HCT116 (cell line): Measurements from ENCODE around the gene AGAP1. TPM values are rescaled to one million over a fixed set of nuclear protein-coding genes. Genes with fewer than 3 reads are reported as not detected.

Experiments
- ATAC-seq: fragments of 200-7000 bp; cut with Tn5 transposase; 2 replicates; pipeline ENCODE4 v1.9.1; 2020; ENCODE audit warnings: mild to moderate bottlenecking, moderate library complexity
- BruUV-seq: library from RNA; stranded (reverse); fragments of 400-500 nt; replicated peaks from 2 replicates; lab custom pipeline; 2021; lab: Mats Ljungman, UMichigan
- CTCF ChIA-PET: fragments of 300-600 bp; sonication (Branson Sonifier 250); formaldehyde crosslinking; loops from one replicate; lab custom pipeline; 2021; ENCODE audit warnings: antibody characterized with exemption; lab: Charles Lee
- POLR2A ChIA-PET: fragments of 300-600, 350-600 bp; sonication (Branson Sonifier 250); formaldehyde crosslinking; loops from one replicate; lab custom pipeline; 2021; ENCODE audit warnings: antibody characterized with exemption; lab: Charles Lee
- RAD21 ChIA-PET, 2 experiments: fragments of 300-600 bp; sonication (Branson Sonifier 250); formaldehyde crosslinking; loops; one replicate each; lab custom pipeline; 2023; ENCODE audit warnings: low total read pairs in 2 of 2; ENCODE audit not compliant: uncharacterized antibody in 2 of 2, unreplicated experiment in 2 of 2, low non-redundant PET in 1 of 2; lab: Charles Lee
- DNase-seq: peaks from one replicate; pipeline ENCODE4 v3.0.0-alpha.2; 2010; ENCODE audit warnings: low read depth, low spot score
- H2AFZ ChIP-seq: fragments of 200-600 bp; shearing (Covaris generic), sonication (generic); 2 replicates; pipeline ENCODE4 v1.6.1; 2017; ENCODE audit warnings: low read depth, mixed run types, mixed read lengths, antibody characterized with exemption, low read length; ENCODE audit not compliant: poor library complexity, severe bottlenecking
- H3K27ac ChIP-seq: 2 replicates; pipeline ENCODE4 v1.5.1; 2012; ENCODE audit warnings: low read depth, low read length
- H3K27me3 ChIP-seq: fragments of 200-600 bp; sonication (generic); 2 replicates; pipeline ENCODE4 v1.6.1; 2016; ENCODE audit warnings: mixed run types, low read length, mixed read lengths; ENCODE audit not compliant: insufficient read depth
- H3K36me3 ChIP-seq, 2 experiments: fragments of 200-500 bp in 1 of 2; fragments of 200-600 bp in 1 of 2; sonication (Bioruptor generic) in 1 of 2; sonication (generic) in 1 of 2; 2 replicates each; pipeline versions ENCODE4 v1.5.1 to v1.6.1; 2014 to 2016; ENCODE audit warnings: low read length in 2 of 2, inconsistent platforms in 1 of 2, mixed read lengths in 1 of 2, mixed run types in 1 of 2; ENCODE audit not compliant: insufficient read depth in 2 of 2, control insufficient read depth in 1 of 2
- H3K4me1 ChIP-seq, 2 experiments: fragments of 200-600 bp in 1 of 2; sonication (generic) in 1 of 2; 2 replicates each; pipeline versions ENCODE4 v1.5.1 to v1.6.1; 2012 to 2017; ENCODE audit warnings: low read length in 2 of 2, inconsistent platforms in 1 of 2, mild to moderate bottlenecking in 1 of 2, mixed read lengths in 1 of 2, mixed run types in 1 of 2, moderate library complexity in 1 of 2; ENCODE audit not compliant: insufficient read depth in 2 of 2, control insufficient read depth in 1 of 2
- H3K4me2 ChIP-seq: fragments of 200-600 bp; sonication (generic); 2 replicates; pipeline ENCODE4 v1.6.1; 2017; ENCODE audit warnings: mixed run types, low read length, mixed read lengths
- H3K4me3 ChIP-seq, 2 experiments: fragments of 200-600 bp in 1 of 2; sonication (generic) in 1 of 2; replicated peaks in 1 of 2; 2 replicates each; pipeline ENCODE4 v1.5.1; 2011 to 2016; ENCODE audit warnings: low read length in 2 of 2, control low read depth in 1 of 2, low read depth in 1 of 2, mild to moderate bottlenecking in 1 of 2, mixed read lengths in 1 of 2, mixed run types in 1 of 2
- H3K79me2 ChIP-seq: fragments of 200-600 bp; sonication (generic); 2 replicates; pipeline ENCODE4 v1.6.1; 2017; ENCODE audit warnings: mild to moderate bottlenecking, mixed run types, low read length, moderate library complexity, mixed read lengths; ENCODE audit not compliant: insufficient read depth
- H3K9ac ChIP-seq: fragments of 200-600 bp; sonication (generic); 2 replicates; pipeline ENCODE4 v1.6.1; 2016; ENCODE audit warnings: low read length, mixed read lengths
- H3K9me2 ChIP-seq: fragments of 200-600 bp; sonication (generic), shearing (Covaris generic); 2 replicates; pipeline ENCODE4 v1.6.1; 2017; ENCODE audit warnings: mixed run types, mild to moderate bottlenecking, moderate library complexity; ENCODE audit not compliant: insufficient read depth
- H3K9me3 ChIP-seq, 2 experiments: fragments of 200-500 bp in 1 of 2; fragments of 200-600 bp in 1 of 2; sonication (Bioruptor generic) in 1 of 2; sonication (generic) in 1 of 2; 2 replicates each; pipeline ENCODE4 v1.6.1; 2014 to 2017; ENCODE audit warnings: low read length in 2 of 2, mixed read lengths in 2 of 2, inconsistent platforms in 1 of 2, low read depth in 1 of 2, mild to moderate bottlenecking in 1 of 2, mixed run types in 1 of 2, moderate library complexity in 1 of 2; ENCODE audit not compliant: control insufficient read depth in 1 of 2, insufficient read depth in 1 of 2
- H4K20me1 ChIP-seq: fragments of 200-600 bp; sonication (generic), shearing (Covaris generic); 2 replicates; pipeline ENCODE4 v1.6.1; 2017; ENCODE audit warnings: mixed run types, mild to moderate bottlenecking, moderate library complexity; ENCODE audit not compliant: insufficient read depth
- ATF3 ChIP-seq: IDR thresholded peaks from 2 replicates; pipeline ENCODE4 v1.6.1; 2012
- CBX3 ChIP-seq: IDR thresholded peaks from 2 replicates; pipeline ENCODE4 v1.6.1; 2012; ENCODE audit warnings: low read depth
- EGR1 ChIP-seq: IDR thresholded peaks from 2 replicates; pipeline ENCODE4 v1.6.1; 2012; ENCODE audit warnings: low read depth
- ELF1 ChIP-seq: IDR thresholded peaks from 2 replicates; pipeline ENCODE4 v1.6.1; 2012; ENCODE audit warnings: low read depth, borderline replicate concordance
- EZH2 ChIP-seq: fragments of 200-600 bp; sonication (generic); IDR thresholded peaks from 2 replicates; pipeline ENCODE4 v1.6.1; 2017; ENCODE audit warnings: antibody characterized with exemption, mixed run types
- MAX ChIP-seq: IDR thresholded peaks from 2 replicates; pipeline ENCODE4 v1.6.1; 2012
- POLR2A ChIP-seq: IDR thresholded peaks from 2 replicates; pipeline ENCODE4 v1.7.0; 2011; ENCODE audit warnings: borderline replicate concordance; ENCODE audit not compliant: insufficient read depth, insufficient read length; ENCODE audit errors: extremely low read depth
- RAD21 ChIP-seq: IDR thresholded peaks from 2 replicates; pipeline ENCODE4 v1.6.1; 2012; ENCODE audit warnings: low read depth, mild to moderate bottlenecking
- REST ChIP-seq: IDR thresholded peaks from 2 replicates; pipeline ENCODE4 v1.6.1; 2012; ENCODE audit warnings: low read depth
- SP1 ChIP-seq: IDR thresholded peaks from 2 replicates; pipeline ENCODE4 v1.6.1; 2012; ENCODE audit warnings: low read depth
- SRF ChIP-seq: IDR thresholded peaks from 2 replicates; pipeline ENCODE4 v1.6.1; 2012; ENCODE audit warnings: low read depth
- TCF7L2 ChIP-seq: IDR thresholded peaks from 2 replicates; pipeline ENCODE4 v1.7.0; 2011; ENCODE audit warnings: borderline replicate concordance, inconsistent platforms; ENCODE audit not compliant: insufficient read depth, insufficient read length; ENCODE audit errors: extremely low read depth
- intact Hi-C: fragments of 100-400 bp; cut with micrococcal nuclease; formaldehyde crosslinking; loops from 2 replicates; pipeline ENCODE4 v1.10.0; 2022
- total RNA-seq: library from RNA; stranded (reverse); gene quantifications from one replicate; pipeline ENCODE4 v1.2.1, GENCODE V29; 2021; ENCODE audit not compliant: unreplicated experiment

The AGAP1 gene
- total RNA-seq, 1 experiment from 2014 or later, result 43.8 TPM

GRCh38 chr2:235864302-235864701 lies 370.5 kb downstream of the AGAP1 start:
- ChIA-PET POLR2A (no interaction called here), CTCF (no interaction called here), RAD21 (no interaction called here)
- no peak for ATAC-seq
- Histone ChIP-seq H3K9me3 (peaks cover 0 to 3% of the 10 kb centered on the region in 2 experiments; a peak in 1 of 4 replicates), H3K27me3 (no peaks in the 10 kb centered on the region), H3K9me2 (no peaks in the 10 kb centered on the region), H3K36me3 (no peaks in the 10 kb centered on the region), H3K4me3 (no peak overlapping the region), H3K4me1 (no peaks in the 10 kb centered on the region), H3K9ac (no peak overlapping the region), H3K4me2 (no peak overlapping the region), H2AFZ (no peak overlapping the region), H4K20me1 (no peaks in the 10 kb centered on the region), H3K79me2 (no peaks in the 10 kb centered on the region), H3K27ac (no peak overlapping the region)
- intact Hi-C loops, result no loop called here
- TF ChIP-seq ATF3, result no peak
- no peak for TF ChIP-seq RAD21
- no peak for TF ChIP-seq CBX3
- no peak for TF ChIP-seq MAX
- TF ChIP-seq EGR1, result no peak
- TF ChIP-seq TCF7L2, result no peak
- no peak for DNase-seq
- BruUV-seq, result no TSS peak

- ChIA-PET RAD21 (no interaction called here), POLR2A (no interaction called here), CTCF (no interaction called here)
- no peak for TF ChIP-seq POLR2A
- TF ChIP-seq CBX3, result no peak
- no peak for TF ChIP-seq ATF3
- TF ChIP-seq SP1, result no peak
- no peak for TF ChIP-seq SRF
- no peak for TF ChIP-seq TCF7L2
- TF ChIP-seq EGR1, result no peak
- no peak for TF ChIP-seq ELF1
- no peak for TF ChIP-seq REST
- TF ChIP-seq EZH2, result no peak
- TF ChIP-seq, all 23 proteins: peak for 0
- no peak overlapping the region for H2AFZ ChIP-seq
- H3K27ac ChIP-seq, result no peak overlapping the region
- H3K27me3 ChIP-seq, result no peaks in the 10 kb centered on the region
- DNase-seq (no peak), ATAC-seq (no peak)
- H4K20me1 ChIP-seq, result no peaks in the 10 kb centered on the region
- H3K4me1 ChIP-seq, result no peaks in the 10 kb centered on the region
- H3K36me3 ChIP-seq, result no peaks in the 10 kb centered on the region
- no peaks in the 10 kb centered on the region for H3K9me2 ChIP-seq
- no peak overlapping the region for H3K9ac ChIP-seq
- no TSS peak for BruUV-seq
- H3K9me3 ChIP-seq, result peaks cover 0 to 3% of the 10 kb centered on the region in 2 experiments; a peak in 1 of 4 replicates
- intact Hi-C loops, result no loop called here
- H3K4me3 ChIP-seq, result no peak overlapping the region
- no peaks in the 10 kb centered on the region for H3K79me2 ChIP-seq
- H3K4me2 ChIP-seq, result no peak overlapping the region
Measured at GRCh38 chr2:235864733-235865515, 371.1 kb downstream of the AGAP1 start.
